Measurements from ENCODE around the gene PSKH1.
"Not testable (repeated sequence)": the region's sequence is repeated elsewhere in the genome, so short reads cannot be mapped to it uniquely, and the experiment has no call there.

Gene PSKH1

DNA sequence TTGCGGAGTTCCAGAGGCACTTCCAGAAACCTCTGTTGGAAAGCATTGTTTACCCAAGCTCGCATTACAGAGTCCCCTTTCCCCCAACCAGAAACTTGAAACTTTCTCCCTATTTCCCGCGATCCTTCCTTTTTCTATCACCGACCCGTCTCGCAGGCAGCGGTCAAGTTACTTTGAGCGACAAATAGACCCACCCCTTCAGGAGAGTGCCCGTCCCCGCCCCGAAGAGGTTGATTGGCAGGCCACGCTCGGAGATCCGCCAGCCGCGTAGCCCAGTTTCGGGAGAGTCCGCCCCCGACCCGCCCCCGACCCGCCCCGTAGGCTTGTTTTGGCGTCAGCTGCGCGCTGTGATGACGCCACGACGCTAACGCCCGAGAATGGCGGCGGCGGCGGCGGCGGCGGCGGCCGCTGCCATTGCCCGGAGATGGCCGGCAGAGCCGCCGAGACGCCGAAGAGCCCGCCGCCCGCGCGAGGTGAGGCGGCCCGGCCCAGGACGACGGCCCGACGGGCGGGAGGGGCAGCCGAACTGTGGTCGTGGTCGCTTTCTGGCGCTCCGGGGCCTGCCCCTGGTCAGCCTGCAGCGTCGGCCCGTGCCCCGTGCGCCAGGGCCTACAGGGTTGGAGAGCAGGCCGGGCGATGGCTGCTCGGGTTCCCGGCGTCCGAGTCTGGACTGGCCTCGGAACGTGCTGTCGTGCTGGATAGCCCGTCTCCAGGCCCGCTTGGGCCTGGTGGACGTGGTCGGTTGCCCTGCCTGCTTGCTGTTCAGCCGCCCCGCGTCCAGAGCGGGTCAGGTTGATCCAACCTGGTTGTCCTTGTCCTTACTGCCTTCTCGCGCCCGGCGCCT lies at the start of gene PSKH1:
Gene PSKH1, plus strand, starts transcription at position 356 of the 844 bp plus-strand sequence. CDS start 15,496 bp downstream, outside the sequence.
- DNase-seq: peak; percentile 80

DNA sequence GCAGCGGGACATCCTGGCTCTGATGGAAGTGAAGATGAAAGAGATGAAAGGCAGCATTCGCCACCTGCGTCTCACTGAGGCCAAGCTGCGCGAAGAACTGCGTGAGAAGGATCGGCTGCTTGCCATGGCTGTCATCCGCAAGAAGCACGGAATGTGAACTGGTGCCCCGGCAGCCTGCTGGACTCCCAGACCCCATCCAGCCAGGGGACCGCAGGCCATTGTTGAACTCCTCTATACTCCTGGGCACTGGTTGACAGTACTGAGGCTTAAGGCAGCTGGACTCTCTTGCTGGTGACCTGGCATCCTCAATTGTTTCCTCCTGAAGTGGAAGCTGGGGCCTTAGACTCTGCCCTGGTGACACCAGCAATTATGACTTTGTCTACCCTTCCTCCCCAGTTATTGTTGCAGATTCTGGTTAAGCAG lies 49.7 kb upstream of the PSKH1 start:
- no peak for DNase-seq

DNA sequence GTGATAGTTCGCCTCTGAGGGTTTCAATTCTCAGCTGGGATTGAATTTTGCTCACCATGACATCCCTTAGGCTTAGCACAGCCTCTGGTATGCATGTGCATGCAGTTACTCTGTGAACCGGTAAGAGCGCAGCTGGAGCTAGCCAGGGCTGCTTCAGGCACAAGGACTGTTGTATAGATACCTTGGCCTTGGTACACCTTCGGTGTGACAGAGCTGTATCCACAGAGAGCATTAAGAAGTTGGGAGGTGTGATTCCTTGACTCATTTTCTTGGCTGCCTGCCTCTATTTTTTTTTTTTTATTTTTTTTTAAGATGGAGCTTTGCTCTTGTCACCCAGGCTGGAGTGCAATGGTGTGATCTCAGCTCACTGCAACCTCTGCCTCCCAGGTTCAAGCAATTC lies 48.6 kb upstream of the PSKH1 start:
- DNase-seq: no peak

DNA sequence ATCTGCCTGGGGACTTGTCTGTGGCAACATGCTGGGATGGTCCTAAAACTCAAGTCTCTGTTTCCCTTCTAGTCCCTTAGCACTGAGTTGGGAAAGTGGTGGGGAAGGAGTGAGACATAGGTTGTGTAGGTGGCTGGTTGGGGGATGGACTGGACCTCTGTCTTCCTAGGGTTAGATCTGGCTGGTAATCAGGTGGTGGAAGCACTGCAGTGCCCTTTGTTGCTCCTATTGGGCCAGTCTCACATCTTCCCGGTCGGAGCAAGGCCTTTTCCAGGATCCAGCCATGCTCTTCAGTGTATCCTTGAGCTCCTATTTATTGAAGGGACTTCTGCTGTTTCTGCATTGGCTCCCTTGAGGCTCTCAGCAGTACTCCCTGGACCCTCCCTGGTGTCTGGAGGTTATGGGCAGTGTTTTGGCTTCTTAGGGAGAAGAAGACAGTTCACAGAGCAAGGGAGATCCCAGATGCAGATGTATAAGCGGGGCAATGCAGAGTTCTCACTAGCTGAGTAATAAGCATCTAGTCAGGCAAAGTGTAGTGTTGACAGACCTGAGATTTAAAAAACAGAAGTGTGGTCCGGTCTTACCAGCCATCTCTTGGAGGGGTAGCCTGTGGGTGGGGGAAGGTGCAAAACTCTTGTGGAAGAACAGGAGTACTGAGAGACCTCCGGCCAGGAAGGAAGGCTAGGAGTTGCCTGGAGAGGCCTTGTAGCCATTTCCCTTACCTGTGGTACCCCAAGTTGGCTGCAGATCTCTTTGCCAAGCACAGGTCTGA lies 47.6 kb upstream of the PSKH1 start:
- DNase-seq: no peak

DNA sequence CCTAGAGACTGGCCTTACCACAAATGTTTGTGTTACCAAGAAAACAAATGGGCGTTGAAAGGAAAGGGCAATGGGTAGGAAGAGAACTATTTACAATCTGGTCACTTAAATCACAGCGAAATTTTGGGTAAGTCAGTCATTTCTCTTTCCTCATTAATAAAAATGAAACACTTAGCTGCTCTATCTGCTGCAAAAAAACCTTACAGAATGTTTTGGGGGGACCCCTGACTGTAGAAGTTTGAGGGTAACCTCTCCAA lies 47.1 kb upstream of the PSKH1 start:
- no peak for DNase-seq

DNA sequence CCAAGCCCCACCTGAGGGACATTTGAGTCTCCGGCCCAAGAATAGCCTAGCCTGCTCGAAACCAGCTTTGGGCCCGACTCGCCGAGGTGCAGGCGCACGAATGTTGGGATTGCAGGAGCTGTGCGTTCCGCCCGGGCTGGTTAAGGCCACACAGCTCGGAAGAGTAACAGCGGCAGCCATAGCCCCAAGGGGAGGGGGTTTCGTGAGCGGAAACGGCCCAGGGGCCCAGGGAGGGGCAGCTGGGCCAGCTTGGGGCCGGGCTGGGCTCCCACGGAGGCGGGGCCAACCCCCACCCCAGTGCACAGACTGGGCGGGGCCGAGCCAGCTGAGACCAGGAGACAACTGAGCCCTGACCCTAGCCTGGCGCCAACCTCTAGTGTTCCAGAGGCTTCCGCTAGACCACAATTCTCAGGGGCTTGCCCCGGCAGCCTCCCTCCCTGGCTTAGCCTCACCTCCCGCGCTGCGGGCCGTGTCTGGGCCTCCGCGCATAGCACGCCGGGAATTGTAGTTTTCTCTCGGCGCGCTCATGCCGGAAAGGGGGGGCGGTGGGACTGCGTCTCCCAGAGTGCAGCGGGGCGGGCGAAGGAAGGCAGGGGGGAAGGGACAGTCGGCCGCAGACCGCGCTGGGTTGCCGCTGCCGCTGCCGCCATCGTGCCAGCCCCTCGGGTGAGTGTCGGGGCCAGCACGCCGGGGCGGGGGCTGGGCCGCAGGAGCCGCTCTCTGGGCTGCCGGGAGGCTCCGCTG lies 46.6 kb upstream of the PSKH1 start, which contains the start of gene NUTF2:
Gene NUTF2, plus strand, starts transcription at position 614 of the 744 bp plus-strand sequence. CDS start 18,198 bp downstream, outside the sequence.
- DNase-seq: peak; percentile 86

DNA sequence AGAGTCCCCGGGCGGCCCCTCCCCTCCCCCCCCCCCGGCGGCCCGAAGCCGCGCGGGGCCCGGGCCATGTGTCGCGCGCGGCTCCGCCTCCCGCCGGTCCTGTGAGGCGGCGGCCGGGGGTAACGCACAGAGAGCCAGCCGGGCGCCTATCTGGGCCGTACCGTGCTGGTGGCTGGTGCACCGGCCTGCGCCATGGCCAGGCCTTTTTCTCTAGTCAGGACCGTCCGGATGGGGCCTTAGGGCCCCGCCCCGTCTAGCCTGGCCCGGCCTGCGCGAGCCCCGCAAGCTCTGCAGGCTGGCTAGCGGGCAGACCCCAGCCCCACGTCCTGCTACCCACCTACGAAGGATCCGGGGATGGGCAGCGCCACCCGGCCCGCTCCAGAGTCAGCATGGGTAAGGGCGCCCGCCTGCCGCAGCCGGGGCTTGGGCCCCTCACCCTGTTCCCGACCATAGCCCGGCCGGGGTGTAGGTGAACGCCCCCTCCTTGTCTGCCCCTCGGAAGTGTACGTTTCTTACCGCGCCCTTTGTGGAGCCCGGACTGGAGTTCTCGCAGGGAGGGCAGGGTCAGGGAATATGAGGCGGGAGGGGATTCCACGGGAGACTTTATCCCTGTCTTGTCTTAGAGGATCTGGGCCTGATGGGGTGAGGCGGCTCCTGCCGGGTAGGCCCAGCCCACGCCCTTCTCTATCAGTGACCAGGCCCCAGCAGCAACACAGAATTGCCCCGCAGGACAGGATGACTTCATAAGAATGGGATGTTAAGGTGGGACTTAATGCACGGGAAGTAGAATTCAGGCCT lies 45.8 kb upstream of the PSKH1 start, which contains the start of gene CENPT:
Gene CENPT, minus strand, starts transcription at position 630 of the 798 bp plus-strand sequence. CDS start 13,834 bp downstream, outside the sequence.
- peak; percentile 12 for DNase-seq

DNA sequence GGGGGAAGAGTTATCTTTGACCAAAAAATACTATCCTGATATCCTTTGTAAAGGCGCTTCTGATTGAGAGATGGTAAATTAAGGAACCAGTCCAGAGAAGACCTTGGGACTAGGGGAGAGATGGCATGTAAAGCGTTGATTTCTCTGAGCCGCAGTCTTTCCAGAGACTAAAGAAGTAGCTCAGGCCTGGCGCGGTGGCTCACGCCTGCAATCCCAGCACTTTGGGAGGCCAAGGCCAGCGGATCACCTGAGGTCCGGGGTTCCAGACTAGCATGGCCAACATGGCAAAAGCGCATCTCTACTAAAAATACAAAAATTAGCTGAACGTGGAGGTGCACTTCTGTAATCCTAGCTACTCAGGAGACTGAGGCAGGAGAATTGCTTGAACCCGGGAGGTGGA lies 44.9 kb upstream of the PSKH1 start:
- no peak for DNase-seq

DNA sequence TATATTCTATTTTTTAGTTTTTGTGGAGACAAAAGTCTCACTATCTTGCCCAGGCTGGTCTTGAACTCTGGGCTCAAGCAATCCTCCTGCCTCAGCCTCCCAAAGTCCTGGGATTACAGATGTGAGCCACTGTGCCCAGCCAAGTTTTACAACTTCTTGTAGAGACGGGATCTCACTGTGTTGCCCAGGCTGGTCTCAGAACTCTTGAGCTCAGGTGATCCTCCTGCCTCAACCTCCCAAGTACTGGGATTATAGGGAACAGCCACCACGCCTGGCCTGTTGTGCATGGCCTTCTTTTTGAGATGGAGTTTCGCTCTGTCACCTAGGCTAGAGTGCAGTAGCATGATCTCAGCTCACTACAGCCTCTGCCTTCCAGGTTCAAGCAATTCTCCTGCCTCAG lies 39.4 kb upstream of the PSKH1 start:
- DNase-seq: no peak

DNA sequence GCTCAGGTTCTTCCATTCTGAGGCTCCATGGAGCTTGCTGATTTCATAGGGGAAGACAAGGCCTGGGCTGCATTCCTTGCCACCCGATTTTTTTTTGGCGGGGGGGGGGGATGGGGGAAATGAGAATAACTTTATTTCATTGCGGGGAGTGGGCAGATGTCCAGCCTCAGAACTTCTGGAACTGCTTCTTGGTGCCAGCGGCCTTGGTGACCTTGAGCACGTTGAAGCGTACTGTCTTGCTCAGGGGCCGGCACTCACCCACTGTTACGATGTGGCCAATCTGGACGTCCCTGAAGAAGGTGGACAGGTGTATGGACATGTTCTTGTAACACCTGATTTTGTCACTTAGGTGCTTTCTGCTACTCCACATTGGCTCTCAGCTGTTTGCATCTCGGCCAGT lies 37.3 kb upstream of the PSKH1 start:
- DNase-seq: no peak

DNA sequence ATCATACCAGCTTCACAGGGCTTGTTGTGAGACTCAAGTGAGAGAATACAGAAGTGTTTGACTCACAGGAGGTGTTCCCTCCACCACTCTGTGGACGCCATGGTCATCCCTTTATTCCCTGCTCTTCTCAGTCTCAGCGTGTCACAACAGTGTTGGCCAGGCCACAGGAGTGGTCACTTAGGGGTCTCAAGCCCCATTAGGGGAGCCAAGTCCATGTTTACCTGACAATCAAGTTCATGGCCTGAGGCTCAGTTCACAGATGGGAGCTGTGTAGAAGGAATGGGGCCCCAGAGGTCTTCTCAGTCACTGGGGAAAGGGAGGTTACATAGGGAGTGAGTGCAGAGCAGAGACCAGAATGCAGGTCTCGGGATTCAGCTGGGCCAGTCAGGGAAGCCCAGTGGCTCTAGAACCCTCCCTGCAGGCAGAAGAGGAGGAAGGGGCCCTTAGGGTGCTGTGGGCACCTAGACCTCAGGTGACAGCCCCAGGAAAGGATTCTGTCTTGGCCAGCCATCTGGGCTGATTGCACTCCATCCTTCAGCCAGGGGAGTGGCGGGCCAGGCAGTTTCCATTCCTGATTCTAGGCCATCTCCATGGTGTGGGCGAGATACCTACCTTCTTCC lies 36.0 kb upstream of the PSKH1 start:
- DNase-seq: no peak

DNA sequence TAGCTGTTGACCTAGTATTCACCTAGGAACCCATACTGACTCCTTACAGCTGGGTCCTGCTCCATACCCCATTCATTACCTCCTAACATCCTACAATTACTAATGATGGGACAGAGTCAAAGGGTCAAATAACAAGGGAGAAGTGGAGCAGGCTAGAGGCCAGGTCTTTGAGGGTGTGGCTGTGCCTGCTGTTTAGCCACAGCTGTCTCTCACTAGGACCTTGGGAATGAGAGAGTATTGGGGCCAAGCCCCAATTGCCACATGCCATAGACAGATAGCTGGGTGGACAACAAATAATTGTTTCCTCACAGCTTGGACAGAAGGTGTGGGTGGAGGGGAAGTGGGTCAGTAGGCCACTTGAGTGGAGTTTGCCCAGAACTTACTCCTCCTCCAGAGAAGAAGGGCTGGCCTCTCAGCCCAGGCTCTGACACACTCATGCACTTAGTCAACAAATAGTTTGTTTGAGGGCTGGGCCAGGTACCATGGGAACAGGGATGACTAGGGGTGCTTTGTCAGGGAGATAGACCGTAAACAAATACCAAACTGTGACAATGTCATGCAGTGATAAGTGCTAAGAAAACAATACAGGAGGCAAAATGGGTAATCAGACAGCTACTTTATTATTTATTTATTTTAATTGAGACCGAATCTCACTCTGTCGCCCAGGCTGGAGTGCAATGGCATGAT lies 35.4 kb upstream of the PSKH1 start:
- DNase-seq: peak; percentile 84

DNA sequence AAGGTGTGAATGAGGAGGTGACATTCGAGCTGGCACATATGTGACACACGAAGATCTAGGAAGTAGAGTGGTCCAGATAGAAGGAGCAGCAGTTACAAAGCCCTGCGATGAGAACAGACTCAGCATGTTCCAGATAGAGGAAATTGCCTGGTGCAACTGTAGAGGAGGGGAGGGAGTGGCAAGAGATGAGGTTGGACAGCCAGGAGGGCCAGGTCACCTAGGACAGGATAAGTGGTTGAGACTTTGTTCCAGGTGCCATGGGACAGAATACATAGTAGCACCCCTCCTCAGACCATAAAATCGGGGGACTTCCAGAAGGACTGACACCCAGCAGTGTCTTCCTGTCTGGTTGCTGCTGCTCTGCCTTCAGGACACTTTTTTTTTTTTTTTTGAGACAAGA lies 34.6 kb upstream of the PSKH1 start:
- no peak for DNase-seq

DNA sequence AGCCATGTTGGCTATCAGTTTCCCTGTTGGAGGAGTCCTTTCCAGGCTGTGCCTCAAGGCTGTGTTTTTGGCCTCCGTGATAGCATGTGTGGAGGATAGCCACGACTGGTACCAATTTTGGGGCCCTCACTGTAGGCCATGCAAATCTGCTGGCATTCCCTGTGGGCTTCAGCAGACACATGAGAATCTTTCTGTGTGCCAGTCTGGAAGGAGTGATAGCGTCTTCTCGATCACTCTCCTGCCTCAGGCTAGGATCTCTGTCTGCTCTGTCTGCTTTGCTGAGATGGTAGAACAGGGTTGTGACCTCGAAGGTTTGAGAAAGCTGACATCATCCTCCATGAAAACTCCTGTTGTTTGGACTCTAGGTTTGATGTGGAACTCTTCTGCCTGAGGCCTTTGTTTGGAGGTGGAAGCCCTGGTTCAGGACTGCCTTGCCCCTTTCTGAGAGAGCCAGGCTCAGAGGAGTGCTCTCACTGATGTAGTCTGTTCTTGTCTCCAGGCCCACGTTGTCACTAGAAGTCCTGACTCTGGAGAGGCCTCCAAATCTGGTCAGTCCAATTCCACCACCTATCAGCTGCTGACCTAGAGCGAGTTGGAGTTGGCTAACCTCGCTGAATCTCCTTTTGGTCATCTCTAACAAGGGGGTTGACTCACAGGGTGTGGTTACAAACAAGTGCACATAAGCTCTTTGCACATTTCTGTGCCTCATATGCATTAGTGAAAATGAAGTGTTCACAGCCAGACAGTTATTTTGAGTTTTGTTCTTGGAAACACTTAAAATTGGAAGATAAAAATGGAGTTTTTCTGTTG lies 32.3 kb upstream of the PSKH1 start:
- DNase-seq: no peak

DNA sequence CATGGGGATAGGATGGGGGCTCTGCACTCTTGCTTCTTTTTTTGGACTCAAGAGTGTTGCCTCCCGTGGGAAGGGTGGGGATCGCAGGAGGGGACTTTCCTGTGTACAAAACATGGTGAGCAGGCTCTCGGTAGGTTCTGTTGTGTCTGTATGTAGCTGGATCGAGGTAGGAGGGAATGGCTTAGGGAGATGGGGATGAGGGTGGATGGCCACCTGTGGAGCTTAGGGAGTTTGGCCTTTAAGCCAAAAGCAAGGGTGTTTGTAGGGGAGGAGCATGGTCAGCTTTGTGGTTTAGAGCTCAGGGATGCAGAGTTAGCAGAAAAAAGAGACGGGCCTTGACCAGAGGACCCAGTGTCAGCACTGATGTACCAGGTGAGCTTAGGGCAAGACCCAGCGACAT lies 31.2 kb upstream of the PSKH1 start:
- DNase-seq: no peak

DNA sequence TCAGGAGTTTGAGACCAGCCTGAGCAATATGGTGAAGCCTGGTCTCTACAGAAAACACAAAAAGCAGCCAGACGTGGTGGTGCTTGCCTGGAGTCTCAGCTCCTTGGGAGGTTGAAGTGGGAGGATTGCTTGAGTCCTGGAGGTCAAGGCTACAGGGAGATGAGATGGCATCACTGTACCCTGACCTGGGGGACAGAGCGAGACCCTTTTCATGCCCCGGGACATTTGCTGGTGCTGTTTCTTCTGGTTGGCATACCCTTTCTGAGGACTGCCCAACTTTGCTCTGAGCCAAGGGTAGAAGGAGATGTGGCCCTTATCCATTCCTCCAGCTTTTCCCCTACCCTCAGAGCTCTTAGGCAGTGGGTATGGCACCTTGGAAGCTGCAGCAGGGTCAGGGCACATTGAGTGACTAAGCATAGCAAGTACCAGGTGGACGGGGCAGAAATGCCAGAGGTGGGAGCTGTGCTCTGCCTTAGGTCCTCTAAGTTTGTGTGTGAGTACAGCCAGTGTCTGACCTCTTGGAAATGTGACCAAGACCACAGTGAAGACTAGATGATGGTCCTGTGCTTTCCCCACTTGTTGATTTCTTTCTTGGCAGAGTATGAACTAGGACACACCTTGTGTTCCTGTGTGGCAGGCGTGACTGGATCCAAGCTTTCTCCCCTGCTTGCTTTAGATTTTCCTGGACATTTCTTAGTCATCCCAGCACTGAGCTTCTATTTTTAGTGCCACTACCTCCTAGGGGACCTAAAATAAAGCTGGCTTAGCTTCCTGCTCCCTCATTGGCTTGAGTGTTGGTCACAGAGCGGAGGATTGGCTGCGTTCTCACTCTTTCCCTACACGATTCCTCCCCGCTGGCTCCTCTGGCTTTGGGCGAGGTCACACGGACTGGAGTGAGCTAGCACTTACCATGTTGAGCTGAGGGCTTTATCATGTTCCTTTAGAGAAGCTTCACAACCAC lies 30.2 kb upstream of the PSKH1 start:
- no peak for DNase-seq

DNA sequence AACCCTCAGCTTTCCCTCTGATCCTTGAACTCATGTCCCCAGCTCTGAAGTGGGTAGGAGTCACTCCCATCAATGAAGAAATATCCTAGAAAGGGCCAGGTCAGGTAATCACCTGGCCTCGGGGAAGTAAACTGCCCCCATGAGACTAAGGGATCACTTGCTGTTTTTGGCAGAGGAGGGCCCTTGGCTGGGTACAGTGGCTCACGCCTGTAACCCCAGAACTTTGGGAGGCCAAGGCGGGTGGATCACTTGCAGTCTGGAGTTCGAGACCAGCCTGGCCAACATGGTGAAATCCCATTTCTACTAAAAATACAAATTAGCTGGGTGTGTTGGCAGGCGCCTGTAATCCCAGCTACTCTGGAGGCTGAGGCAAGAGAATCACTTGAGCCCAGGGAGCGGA lies 29.0 kb upstream of the PSKH1 start:
- not testable (repeated sequence) for DNase-seq

DNA sequence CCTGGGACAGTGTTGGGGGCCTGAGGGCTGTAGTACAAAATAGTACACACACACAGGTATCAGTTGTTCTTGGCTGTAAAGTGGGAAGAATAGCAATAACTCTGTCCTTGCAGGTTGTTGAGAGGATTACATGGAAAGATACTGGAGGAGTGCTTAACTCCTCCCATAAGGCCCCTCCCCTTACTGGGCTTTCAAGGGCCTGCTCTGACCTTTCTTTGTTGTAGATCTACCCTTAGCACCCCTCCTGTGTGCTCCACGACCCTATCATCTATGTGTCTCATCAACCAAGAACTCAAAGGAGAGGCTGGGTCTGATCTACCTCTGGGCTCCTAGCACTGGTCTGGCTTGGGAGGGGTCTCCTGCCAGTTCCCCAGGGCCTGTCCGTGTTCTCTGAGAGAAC lies 28.5 kb upstream of the PSKH1 start:
- no peak for DNase-seq

DNA sequence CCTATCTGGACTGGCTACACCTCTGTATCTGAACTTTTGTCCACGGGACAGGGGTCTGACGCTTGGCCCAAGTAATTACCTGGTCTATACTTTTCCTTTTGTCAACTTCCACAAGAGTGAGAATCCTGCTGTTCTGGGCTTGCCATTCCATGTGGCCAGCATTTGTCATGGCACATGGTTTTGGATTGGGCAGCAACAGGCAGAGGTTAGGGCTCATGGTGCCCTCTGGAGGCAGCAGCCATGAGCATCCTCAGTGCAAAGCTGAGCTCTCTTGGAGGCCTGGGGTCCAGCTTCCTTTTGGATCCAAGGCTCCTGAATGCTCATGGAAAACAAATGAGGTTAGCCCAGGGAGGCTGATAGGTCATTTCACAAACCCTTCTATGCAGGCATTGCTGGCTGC lies 27.7 kb upstream of the PSKH1 start:
- DNase-seq: no peak

Data from T1000 (cell line).